HG03432 (cell line): Measurements from ENCODE around the gene AURKA.

Experiments
- ATAC-seq: cut with Tn5 transposase; IDR thresholded peaks from one replicate; pipeline ENCODE4 v1.9.1; 2021; ENCODE audit warnings: mild to moderate bottlenecking, moderate library complexity; ENCODE audit not compliant: unreplicated experiment

AURKA gene

GRCh38 chr20:56392132-56392880 lies at the start of gene AURKA, which contains the start of gene CSTF1:
Gene AURKA, minus strand, starts transcription at chr20:56392215. Its CDS starts 4,018 bp downstream, at chr20:56388197.
Gene CSTF1, plus strand, starts transcription at chr20:56392645. Its CDS starts 2,908 bp downstream, at chr20:56395553.
- peak; percentile 91 for ATAC-seq

GRCh38 chr20:56440346-56441007 lies 48.5 kb upstream of the AURKA start:
- ATAC-seq = peak; percentile 77

GRCh38 chr20:56439771-56440291 lies 47.8 kb upstream of the AURKA start:
- no peak for ATAC-seq

GRCh38 chr20:56438284-56438683 lies 46.3 kb upstream of the AURKA start:
- no peak for ATAC-seq

GRCh38 chr20:56437196-56437960 lies 45.4 kb upstream of the AURKA start:
- no peak for ATAC-seq

GRCh38 chr20:56433880-56434255 lies 41.9 kb upstream of the AURKA start:
- no peak for ATAC-seq

- no peak for ATAC-seq
Measured at GRCh38 chr20:56433221-56433879, 41.3 kb upstream of the AURKA start.

- no peak for ATAC-seq
Measured at GRCh38 chr20:56431471-56431870, 39.5 kb upstream of the AURKA start.

GRCh38 chr20:56430957-56431356 lies 38.9 kb upstream of the AURKA start:
- no peak for ATAC-seq

- ATAC-seq = no peak
Measured at GRCh38 chr20:56430461-56430860, 38.4 kb upstream of the AURKA start.

GRCh38 chr20:56429941-56430340 lies 37.9 kb upstream of the AURKA start:
- no peak for ATAC-seq

GRCh38 chr20:56429502-56429901 lies 37.5 kb upstream of the AURKA start:
- no peak for ATAC-seq

GRCh38 chr20:56428881-56429280 lies 36.9 kb upstream of the AURKA start:
- no peak for ATAC-seq

- ATAC-seq = no peak
Measured at GRCh38 chr20:56428410-56428809, 36.4 kb upstream of the AURKA start.

GRCh38 chr20:56427797-56428196 lies 35.8 kb upstream of the AURKA start:
- no peak for ATAC-seq

- no peak for ATAC-seq
Measured at GRCh38 chr20:56426926-56427325, 34.9 kb upstream of the AURKA start.

GRCh38 chr20:56426026-56426425 lies 34.0 kb upstream of the AURKA start:
- no peak for ATAC-seq

- ATAC-seq = no peak
Measured at GRCh38 chr20:56424931-56425330, 32.9 kb upstream of the AURKA start.

GRCh38 chr20:56423886-56424285 lies 31.9 kb upstream of the AURKA start:
- no peak for ATAC-seq

GRCh38 chr20:56423211-56423610 lies 31.2 kb upstream of the AURKA start:
- ATAC-seq = no peak

- no peak for ATAC-seq
Measured at GRCh38 chr20:56422824-56423189, 30.8 kb upstream of the AURKA start.
